GM08714 (cell line): ENCODE results near the gene KIFC3.

Experiments used
- H3K4me3 ChIP-seq: fragments of 200-500 bp; sonication (Bioruptor generic); 2 replicates; pipeline ENCODE4 v1.5.1; 2014; ENCODE audit warnings: mild to moderate bottlenecking, low read length, inconsistent platforms
- ZNF274 ChIP-seq: IDR thresholded peaks from 2 replicates; pipeline ENCODE4 v1.6.1; 2012; ENCODE audit warnings: mild to moderate bottlenecking, low read depth, low read length

KIFC3 gene

DNA sequence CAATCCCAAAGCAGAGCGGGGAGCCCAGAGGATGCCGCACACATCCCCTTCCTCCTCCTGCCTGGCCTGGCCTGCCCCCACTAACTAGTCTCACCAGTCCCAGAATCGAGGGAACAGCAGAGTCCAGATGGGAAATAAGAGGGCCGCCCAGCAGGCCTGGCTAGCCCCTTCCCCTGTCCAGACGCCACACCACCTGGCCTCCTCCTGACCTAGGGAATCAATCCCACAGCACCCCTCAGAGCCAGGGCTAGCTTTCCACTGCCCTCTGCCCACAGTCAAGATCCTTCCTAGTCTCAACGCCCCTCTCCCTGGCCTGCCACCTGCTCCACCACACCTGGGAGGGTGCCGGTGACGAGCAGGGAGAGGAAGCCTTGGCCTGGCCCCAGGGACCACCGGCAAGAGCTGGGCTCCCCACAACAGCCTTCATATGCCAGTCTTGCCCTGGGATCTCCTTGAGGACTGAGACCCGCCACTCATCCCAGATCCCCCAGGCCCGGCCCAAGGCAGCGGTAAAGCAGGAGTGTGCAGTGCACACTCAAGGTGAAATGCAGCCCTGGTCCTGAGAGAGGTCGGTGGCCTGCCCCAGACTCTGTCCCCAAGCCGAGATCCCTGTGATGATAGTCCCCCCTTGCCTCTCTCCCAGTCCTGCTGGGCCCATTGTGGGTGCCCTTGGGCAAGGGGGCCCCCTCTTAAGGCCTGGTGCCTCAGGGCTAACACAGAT, 38.8 kb downstream of the KIFC3 start:
- TF ChIP-seq ZNF274, result no peak
- H3K4me3 ChIP-seq, result no peak overlapping the region

- TF ChIP-seq ZNF274, result no peak
- no peak overlapping the region for H3K4me3 ChIP-seq
Observed at GRCh38 chr16:57762365-57763040, 39.8 kb downstream of the KIFC3 start.

- H3K4me3 ChIP-seq, result no peak overlapping the region
- TF ChIP-seq ZNF274, result no peak
Observed at GRCh38 chr16:57761957-57762356, 40.3 kb downstream of the KIFC3 start.

GRCh38 chr16:57761301-57761700, 41.0 kb downstream of the KIFC3 start:
- H3K4me3 ChIP-seq, result no peak overlapping the region
- no peak for TF ChIP-seq ZNF274

- TF ChIP-seq ZNF274, result no peak
- H3K4me3 ChIP-seq, result no peak overlapping the region
Observed at GRCh38 chr16:57760357-57761160, 41.7 kb downstream of the KIFC3 start.

DNA sequence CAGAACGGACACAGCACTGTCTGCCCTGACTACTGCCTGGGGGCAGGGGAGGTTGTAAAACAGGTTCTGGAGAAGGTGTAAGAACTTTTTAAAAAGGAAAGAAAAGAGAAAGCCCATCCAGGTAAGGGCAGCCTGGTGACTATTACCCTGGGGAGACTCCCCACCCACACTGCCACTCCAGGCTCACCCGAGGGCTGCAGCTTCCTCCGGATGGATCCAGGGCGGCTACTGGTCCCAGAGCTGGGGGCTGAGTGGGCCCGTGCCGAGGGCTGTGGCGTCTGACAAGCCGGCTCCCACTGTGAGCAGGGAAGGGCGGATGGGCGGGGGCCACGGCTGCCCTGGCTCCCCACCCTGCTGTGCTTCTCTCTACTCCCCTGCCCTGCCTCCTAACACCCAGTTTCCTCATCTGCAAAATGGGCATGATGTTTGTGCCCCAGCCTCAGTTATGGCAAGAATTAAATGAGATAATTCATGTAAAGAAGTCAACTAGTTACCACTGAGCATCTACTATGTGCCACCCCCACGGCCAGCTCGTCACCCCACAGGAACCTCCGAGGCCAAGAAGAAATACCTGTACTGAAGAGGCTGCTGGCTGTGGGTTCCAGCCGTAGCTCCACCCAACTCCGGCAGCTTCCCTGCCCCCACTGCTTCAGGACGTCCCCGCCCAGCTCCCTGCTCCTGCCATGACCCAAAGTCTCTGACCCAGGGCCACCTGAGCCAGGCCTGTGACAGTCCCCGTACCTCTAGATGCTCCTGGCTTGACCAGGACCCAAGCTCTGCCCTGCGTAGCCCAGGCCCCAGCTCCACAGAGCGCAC, 42.5 kb downstream of the KIFC3 start:
- TF ChIP-seq ZNF274, result no peak
- no peak overlapping the region for H3K4me3 ChIP-seq

GRCh38 chr16:57759131-57759530, 43.2 kb downstream of the KIFC3 start:
- TF ChIP-seq ZNF274, result no peak

GRCh38 chr16:57758331-57759117, 43.8 kb downstream of the KIFC3 start:
- H3K4me3 ChIP-seq, result no peak overlapping the region
- TF ChIP-seq ZNF274, result no peak

More at GRCh38 chr16:57759131-57759530, 43.2 kb downstream of the KIFC3 start:
- no peak overlapping the region for H3K4me3 ChIP-seq

DNA sequence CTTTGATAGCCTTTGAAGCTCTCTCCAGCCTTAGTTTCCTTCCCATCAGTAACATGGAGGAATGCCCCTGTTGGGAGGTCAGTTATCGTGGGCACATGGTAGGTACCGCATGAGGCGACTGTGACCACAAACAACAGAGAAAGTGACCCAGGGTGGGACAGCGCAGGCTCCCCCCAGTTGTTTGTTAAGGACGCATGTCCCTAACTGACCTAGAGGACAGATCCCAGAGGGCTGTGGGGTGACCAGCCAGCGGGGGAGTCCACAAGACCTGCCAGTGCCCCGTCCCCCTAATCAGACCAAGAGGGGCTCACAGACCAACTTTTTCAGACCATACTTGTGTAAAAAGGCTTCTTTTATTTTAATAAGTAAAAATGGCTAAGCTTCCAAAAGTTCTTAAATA, 44.4 kb downstream of the KIFC3 start:
- TF ChIP-seq ZNF274, result no peak
- H3K4me3 ChIP-seq, result no peak overlapping the region

DNA sequence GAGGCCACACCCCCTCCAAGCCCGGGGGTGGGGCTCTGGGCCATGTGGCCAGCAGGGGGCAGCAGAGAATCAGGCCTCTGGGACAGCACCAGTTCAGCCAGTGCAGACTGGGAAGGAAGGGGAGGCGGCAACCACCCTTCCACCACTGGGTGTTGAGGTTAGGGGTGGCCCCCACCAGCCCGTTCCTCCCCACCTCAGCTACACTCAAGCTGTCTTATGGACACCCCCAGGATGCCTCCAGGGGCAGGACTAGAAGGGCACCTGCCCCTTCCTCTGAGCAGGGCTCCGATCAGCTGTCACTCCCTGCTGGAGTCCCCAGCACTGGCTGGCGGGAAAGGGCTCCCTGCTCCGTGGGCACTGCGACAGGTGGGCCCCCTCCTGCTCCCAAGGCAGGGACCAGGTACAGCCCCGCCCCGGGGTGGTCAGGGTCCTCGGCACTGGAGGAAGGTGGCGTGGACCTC, 44.9 kb downstream of the KIFC3 start:
- H3K4me3 ChIP-seq, result no peak overlapping the region
- no peak for TF ChIP-seq ZNF274

DNA sequence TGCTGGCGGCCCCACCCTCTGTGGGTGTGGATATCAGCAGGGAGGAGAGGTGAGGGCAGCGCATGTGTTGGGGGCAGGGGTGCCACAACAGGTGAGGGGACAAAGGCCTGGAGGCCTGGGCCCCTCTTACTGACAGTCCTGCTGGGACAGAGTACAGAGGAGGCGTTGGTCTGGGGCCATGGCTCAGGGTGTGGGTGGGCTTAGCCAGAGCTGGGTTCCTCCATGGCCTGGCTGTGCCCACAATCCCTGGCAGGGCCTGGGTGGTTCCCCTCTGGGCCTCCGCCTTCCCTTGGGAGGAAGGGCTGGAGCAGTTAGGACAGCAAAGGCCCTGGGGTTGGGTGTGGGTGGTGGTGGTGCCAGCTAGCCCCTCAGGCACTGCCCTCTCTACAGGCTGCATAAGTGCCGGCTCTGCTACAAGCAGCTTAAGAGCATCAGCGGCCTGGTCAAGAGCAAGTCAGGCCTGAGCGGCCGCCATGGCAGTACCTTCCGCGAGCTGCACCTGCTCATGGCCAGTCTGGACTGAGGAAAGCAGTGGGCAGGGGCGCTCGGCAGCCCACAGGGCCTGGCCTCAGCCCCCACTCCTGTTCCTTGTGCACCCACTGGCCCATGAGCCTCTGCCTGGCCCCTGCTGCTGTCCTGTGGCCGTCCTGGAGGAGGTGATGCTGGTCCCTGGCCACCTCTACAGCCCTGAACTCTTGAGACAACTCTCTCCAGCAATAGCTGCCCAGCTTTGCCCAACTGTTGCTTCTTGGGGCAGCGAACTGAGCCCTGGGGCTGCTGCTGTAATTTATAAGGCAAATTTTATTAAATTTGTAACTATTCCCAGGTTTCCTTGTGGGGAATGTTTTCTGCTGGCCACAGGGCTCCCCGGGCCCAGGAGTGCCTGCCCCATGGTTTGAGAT, 45.6 kb downstream of the KIFC3 start:
- no peak overlapping the region for H3K4me3 ChIP-seq
- no peak for TF ChIP-seq ZNF274

GRCh38 chr16:57755726-57756423, 46.4 kb downstream of the KIFC3 start:
- no peak overlapping the region for H3K4me3 ChIP-seq
- no peak for TF ChIP-seq ZNF274
